HepG2 (cell line): Measurements from ENCODE around the gene MUC15. TPM values are rescaled to one million over a fixed set of nuclear protein-coding genes. Genes with fewer than 3 reads are reported as not detected.

Experiments
- ATAC-seq: fragments of 200-7000 bp; cut with Tn5 transposase; 3 replicates; pipeline ENCODE4 v1.9.1; 2020; ENCODE audit warnings: mild to moderate bottlenecking, moderate library complexity
- BruUV-seq: library from RNA; stranded (reverse); fragments of 400-500 nt; replicated peaks from 2 replicates; lab custom pipeline; 2021; lab: Mats Ljungman, UMichigan
- CTCF ChIA-PET: fragments of 300-600 bp; formaldehyde crosslinking; extraction: SDS; loops from one replicate; lab custom pipeline; 2021; ENCODE audit warnings: low total read pairs, inconsistent platforms, low intra/inter-chr PET ratio; lab: Yijun Ruan, JAX
- POLR2A ChIA-PET: fragments of 350-600 bp; sonication (Branson Sonifier 250); formaldehyde crosslinking; loops from one replicate; lab custom pipeline; 2020; ENCODE audit warnings: antibody characterized with exemption, inconsistent platforms; lab: Yijun Ruan, JAX
- DNase-seq: peaks from one replicate; pipeline ENCODE4 v3.0.0-alpha.2; 2015; ENCODE audit warnings: low spot score
- FAIRE-seq: peaks from 3 replicates; lab custom pipeline; 2011; peaks lifted over from hg19 to GRCh38; lab: Jason Lieb, UNC
- H2AFZ ChIP-seq: one replicate; pipeline ENCODE4 v1.6.1; 2011; ENCODE audit warnings: low read length, inconsistent platforms
- H3K27ac ChIP-seq: fragments of 300-600 bp; 3 replicates; pipeline ENCODE4 v1.8.0; 2011; ENCODE audit warnings: mixed run types, mild to moderate bottlenecking, mixed read lengths, low read length, inconsistent platforms; ENCODE audit not compliant: insufficient read depth; ENCODE audit errors: extremely low read length
- H3K27me3 ChIP-seq, 2 experiments: fragments of 200-600 bp in 1 of 2; 2 replicates in 1 of 2; 3 replicates in 1 of 2; pipeline versions ENCODE4 v1.6.0 to v1.8.0; 2011; ENCODE audit warnings: low read length in 2 of 2, mild to moderate bottlenecking in 2 of 2, moderate library complexity in 2 of 2, inconsistent platforms in 1 of 2; ENCODE audit not compliant: insufficient read depth in 2 of 2, control insufficient read depth in 1 of 2
- H3K36me3 ChIP-seq, 2 experiments: fragments of 200-600 bp in 1 of 2; replicated peaks in 1 of 2; 2 replicates in 1 of 2; 3 replicates in 1 of 2; pipeline versions ENCODE4 v1.5.1 to v1.8.0; 2011; ENCODE audit warnings: low read length in 2 of 2, inconsistent platforms in 1 of 2; ENCODE audit not compliant: insufficient read depth in 2 of 2, control insufficient read depth in 1 of 2
- H3K4me1 ChIP-seq: 2 replicates; pipeline ENCODE4 v1.5.1; 2012; ENCODE audit warnings: low read length, inconsistent platforms; ENCODE audit not compliant: insufficient read depth
- H3K4me2 ChIP-seq: 2 replicates; pipeline ENCODE4 v1.6.0; 2011; ENCODE audit warnings: low read depth, low read length, inconsistent platforms
- H3K4me3 ChIP-seq, 3 experiments: fragments of 200-600 bp in 1 of 3; sonication (generic), shearing (Covaris generic) in 1 of 3; replicated peaks in 1 of 3; 2 replicates each; pipeline ENCODE4 v1.5.1; 2011 to 2016; ENCODE audit warnings: low read length in 3 of 3, inconsistent platforms in 2 of 3, low read depth in 2 of 3, mild to moderate bottlenecking in 2 of 3, control low read depth in 1 of 3, mixed read lengths in 1 of 3; ENCODE audit not compliant: insufficient read depth in 1 of 3
- H3K79me2 ChIP-seq: one replicate; pipeline ENCODE4 v1.6.1; 2011; ENCODE audit warnings: low read length, inconsistent platforms; ENCODE audit not compliant: insufficient read depth
- H3K9ac ChIP-seq: 2 replicates; pipeline ENCODE4 v1.6.0; 2011; ENCODE audit warnings: mild to moderate bottlenecking, low read depth, low read length, inconsistent platforms; ENCODE audit not compliant: insufficient read depth
- H3K9me3 ChIP-seq: 2 replicates; pipeline ENCODE4 v1.5.1; 2012; ENCODE audit warnings: mild to moderate bottlenecking, low read length
- H4K20me1 ChIP-seq: 2 replicates; pipeline ENCODE4 v1.6.0; 2011; ENCODE audit warnings: inconsistent platforms, mild to moderate bottlenecking, low read length, moderate library complexity; ENCODE audit not compliant: insufficient read depth
- CEBPB ChIP-seq: IDR thresholded peaks from 2 replicates; pipeline ENCODE4 v1.6.1; 2011; ENCODE audit warnings: low read depth, low read length, improper control_type of control experiment, borderline replicate concordance
- ERF ChIP-seq: IDR thresholded peaks from 2 replicates; pipeline ENCODE4 v1.6.1; 2018; ENCODE audit warnings: missing biosample characterization, missing genetic modification reagents
- GABPA ChIP-seq, 2 experiments: IDR thresholded peaks; 2 replicates each; pipeline ENCODE4 v1.6.1; 2011 to 2016; ENCODE audit warnings: low read depth in 2 of 2, low read length in 1 of 2, missing biosample characterization in 1 of 2, missing genetic modification characterization in 1 of 2
- HMGXB4 ChIP-seq, 2 experiments: sonication (generic) in 1 of 2; formaldehyde crosslinking in 1 of 2; IDR thresholded peaks; 2 replicates each; pipeline versions ENCODE4 v1.4.0 to v1.6.1; 2018 to 2020; ENCODE audit warnings: missing genetic modification reagents in 2 of 2, borderline replicate concordance in 1 of 2, low read depth in 1 of 2, mild to moderate bottlenecking in 1 of 2, missing biosample characterization in 1 of 2
- KLF13 ChIP-seq: sonication (generic); formaldehyde crosslinking; IDR thresholded peaks from 2 replicates; pipeline ENCODE4 v1.4.0; 2020; ENCODE audit warnings: mild to moderate bottlenecking, missing genetic modification reagents
- MLLT10 ChIP-seq: sonication (generic); formaldehyde crosslinking; IDR thresholded peaks from 2 replicates; pipeline ENCODE4 v1.4.0; 2020; ENCODE audit warnings: missing genetic modification reagents
- NCOA1 ChIP-seq: sonication (generic); formaldehyde crosslinking; IDR thresholded peaks from 2 replicates; pipeline ENCODE4 v1.9.0; 2021; ENCODE audit warnings: missing genetic modification reagents
- NFIC ChIP-seq: IDR thresholded peaks from 2 replicates; pipeline ENCODE4 v1.6.1; 2012; ENCODE audit warnings: mild to moderate bottlenecking, low read length, inconsistent platforms
- PHB2 ChIP-seq: fragments of 450-650 bp; IDR thresholded peaks from 2 replicates; pipeline ENCODE4 v1.6.1; 2018; ENCODE audit not compliant: partially characterized antibody
- SNAI1 ChIP-seq: sonication (generic); formaldehyde crosslinking; IDR thresholded peaks from 2 replicates; pipeline ENCODE4 v1.5.0; 2020; ENCODE audit warnings: mild to moderate bottlenecking, missing genetic modification reagents, borderline replicate concordance
- SNAPC4 ChIP-seq: sonication (generic); formaldehyde crosslinking; IDR thresholded peaks from 2 replicates; pipeline ENCODE4 v1.4.0; 2020; ENCODE audit warnings: mild to moderate bottlenecking, missing genetic modification reagents
- ZBTB38 ChIP-seq: sonication (generic); formaldehyde crosslinking; IDR thresholded peaks from 2 replicates; pipeline ENCODE4 v1.5.1; 2020; ENCODE audit warnings: mild to moderate bottlenecking, missing genetic modification reagents
- ZNF232 ChIP-seq: sonication (generic); formaldehyde crosslinking; IDR thresholded peaks from 2 replicates; pipeline ENCODE4 v1.4.0; 2020; ENCODE audit warnings: missing genetic modification reagents, borderline replicate concordance
- ZNF282 ChIP-seq: fragments of 450-650 bp; IDR thresholded peaks from 2 replicates; pipeline ENCODE4 v1.6.1; 2018; ENCODE audit not compliant: partially characterized antibody
- ZNF331 ChIP-seq: sonication (generic); formaldehyde crosslinking; IDR thresholded peaks from 2 replicates; pipeline ENCODE4 v1.4.0; 2020; ENCODE audit warnings: missing genetic modification reagents
- ZNF605 ChIP-seq: sonication (generic); formaldehyde crosslinking; IDR thresholded peaks from 2 replicates; pipeline ENCODE4 v1.8.0; 2022; ENCODE audit warnings: mild to moderate bottlenecking, missing genetic modification reagents
- ZNF768 ChIP-seq: sonication (generic); formaldehyde crosslinking; IDR thresholded peaks from 2 replicates; pipeline ENCODE4 v1.4.0; 2020; ENCODE audit warnings: missing genetic modification reagents
- ZNF784 ChIP-seq: sonication (generic); formaldehyde crosslinking; IDR thresholded peaks from 2 replicates; pipeline ENCODE4 v1.5.1; 2020; ENCODE audit warnings: missing genetic modification reagents, mild to moderate bottlenecking, borderline replicate concordance
- WGBS: methylation state at CpG from one replicate; pipeline ENCODE4 v1.1.6; 2017; ENCODE audit warnings: low lambda C conversion rate; 5-methylcytosine and 5-hydroxymethylcytosine counted together
- in situ Hi-C: cut with HindIII; loops from 2 replicates; pipeline ENCODE4 v1.10.0; 2017; ENCODE audit warnings: low pct_unique_long_range_greater_than_20kb; ENCODE audit not compliant: extremely low pct_ligation_motif_present
- intact Hi-C: fragments of 100-400 bp; cut with micrococcal nuclease; formaldehyde crosslinking; loops from one replicate; pipeline ENCODE4 v1.10.0; 2022; ENCODE audit not compliant: unreplicated experiment
- polyA plus RNA-seq, 8 experiments: library from polyadenylated mRNA; depleted of rRNA in 3 of 8; stranded (reverse) in 7 of 8; unstranded in 1 of 8; fragments of >200 nt; fragmentation: Illumina TruSeq in 4 of 8; extraction: Trizol in 4 of 8; gene quantifications; 2 replicates each; pipeline versions ENCODE4 v1.2.1 to v1.2.3, GENCODE V29; 2011 to 2016; ENCODE audit warnings: low read depth in 4 of 8, missing spikeins in 1 of 8, mixed read lengths in 1 of 8; ENCODE audit not compliant: insufficient read depth in 1 of 8
- total RNA-seq, 5 experiments: library from RNA; depleted of rRNA; stranded (reverse); fragments of >200 nt; fragmentation: Illumina TruSeq; extraction: Trizol; gene quantifications; 2 replicates each; pipeline ENCODE4 v1.2.3, GENCODE V29; 2016; ENCODE audit warnings: low read depth in 1 of 5

The MUC15 gene
- total and polyA plus RNA-seq, 2 of the 13 experiments (the other 11 are each of a cell fraction or from before 2014, with no cell fraction given) = 4.5 to 18.0 TPM

- Histone ChIP-seq H4K20me1 (no peaks in the 10 kb centered on the region), H3K9me3 (no peaks in the 10 kb centered on the region), H3K79me2 (no peaks in the 10 kb centered on the region), H3K36me3 (no peaks in the 10 kb centered on the region), H3K27ac (no peak overlapping the region), H3K4me2 (no peak overlapping the region), H3K4me1 (no peaks in the 10 kb centered on the region), H3K4me3 (no peak overlapping the region), H3K9ac (no peak overlapping the region), H2AFZ (no peak overlapping the region), H3K27me3 (no peaks in the 10 kb centered on the region)
- no peak for FAIRE-seq
- intact Hi-C loops = no loop called here
- no peak for ATAC-seq
- in situ Hi-C loops = no loop called here
- ChIA-PET POLR2A (no interaction called here), CTCF (no interaction called here)
- no peak for DNase-seq
- 17% methylated on average over 6 of the region's 7 CpGs for WGBS
- no TSS peak for BruUV-seq
- TF ChIP-seq MLLT10 (CRISPR knock-in tag) = no peak
- TF ChIP-seq SNAI1 = no peak
- TF ChIP-seq KLF13 (CRISPR knock-in tag) = no peak
- TF ChIP-seq ZNF784 (CRISPR knock-in tag) = no peak
- TF ChIP-seq ZNF331 (CRISPR knock-in tag) = no peak
- TF ChIP-seq NCOA1 = no peak
- no peak for TF ChIP-seq NFIC
- TF ChIP-seq ZNF768 (CRISPR knock-in tag) = no peak
- TF ChIP-seq ZBTB38 (CRISPR knock-in tag) = no peak
- TF ChIP-seq ERF (CRISPR knock-in tag) = no peak
- no peak for TF ChIP-seq CEBPB
- no peak for TF ChIP-seq SNAPC4 (CRISPR knock-in tag)
- TF ChIP-seq PHB2 = no peak
- no peak for TF ChIP-seq ZNF232 (CRISPR knock-in tag)
- no peak for TF ChIP-seq HMGXB4 (CRISPR knock-in tag; IDR thresholded peaks at IDR 0.05; ENCODE audit: borderline replicate concordance in 1 of 2, low read depth in 1 of 2)
- TF ChIP-seq ZNF605 (CRISPR knock-in tag) = no peak
- no peak for TF ChIP-seq ZNF282
- TF ChIP-seq GABPA (IDR thresholded peaks at IDR 0.05; ENCODE audit: low read depth, low read length) = no peak
- no peak for TF ChIP-seq GABPA (CRISPR knock-in tag; IDR thresholded peaks at IDR 0.05; ENCODE audit: low read depth)
These were observed 35.9 kb upstream of the MUC15 start for GRCh38 chr11:26607725-26608506.
